Right lung (tissue), 5 donors: Measurements from ENCODE around the gene EGFR. TPM values are rescaled to one million over a fixed set of nuclear protein-coding genes. Genes with fewer than 3 reads are reported as not detected.
"Not testable (repeated sequence)": the region's sequence is repeated elsewhere in the genome, so short reads cannot be mapped to it uniquely, and the experiment has no call there.

ENCODE experiments used
- DNase-seq, 2 donors: peaks; one replicate each; pipeline ENCODE4 v3.0.0-alpha.2; 2013
- polyA plus RNA-seq, 5 donors: library from polyadenylated mRNA; unstranded; fragments of 120-200 nt; gene quantifications; one replicate each; pipeline versions ENCODE4 v1.2.1 to v1.2.3, GENCODE V29; 2013; ENCODE audit warnings: inconsistent platforms in 1 of 5, low replicate concordance in 1 of 5; ENCODE audit not compliant: insufficient read length in 5 of 5, insufficient read depth in 1 of 5

The EGFR gene
- polyA plus RNA-seq, 5 donors: 37.0 to 55.7 (median 46.3) TPM

DNA sequence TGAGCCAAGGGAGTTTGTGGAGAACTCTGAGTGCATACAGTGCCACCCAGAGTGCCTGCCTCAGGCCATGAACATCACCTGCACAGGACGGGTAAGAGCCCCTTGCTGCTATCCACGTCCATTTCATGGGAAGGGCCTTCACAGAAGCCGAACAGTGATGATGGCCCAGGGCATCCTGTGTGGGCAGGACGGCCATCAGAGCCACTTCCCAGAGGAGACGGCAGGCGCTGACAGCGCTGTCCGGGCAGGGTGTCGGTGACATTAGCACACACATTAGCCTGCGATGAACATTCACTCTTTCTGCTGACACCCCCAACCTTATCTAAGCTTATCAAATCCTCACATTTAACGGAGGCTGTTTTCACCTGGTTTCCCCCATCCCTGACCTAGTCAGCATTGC lies 144.9 kb downstream of the EGFR start:
- DNase-seq: no peak

- no peak for DNase-seq
Observed at GRCh38 chr7:55164527-55164926, 145.7 kb downstream of the EGFR start.

DNA sequence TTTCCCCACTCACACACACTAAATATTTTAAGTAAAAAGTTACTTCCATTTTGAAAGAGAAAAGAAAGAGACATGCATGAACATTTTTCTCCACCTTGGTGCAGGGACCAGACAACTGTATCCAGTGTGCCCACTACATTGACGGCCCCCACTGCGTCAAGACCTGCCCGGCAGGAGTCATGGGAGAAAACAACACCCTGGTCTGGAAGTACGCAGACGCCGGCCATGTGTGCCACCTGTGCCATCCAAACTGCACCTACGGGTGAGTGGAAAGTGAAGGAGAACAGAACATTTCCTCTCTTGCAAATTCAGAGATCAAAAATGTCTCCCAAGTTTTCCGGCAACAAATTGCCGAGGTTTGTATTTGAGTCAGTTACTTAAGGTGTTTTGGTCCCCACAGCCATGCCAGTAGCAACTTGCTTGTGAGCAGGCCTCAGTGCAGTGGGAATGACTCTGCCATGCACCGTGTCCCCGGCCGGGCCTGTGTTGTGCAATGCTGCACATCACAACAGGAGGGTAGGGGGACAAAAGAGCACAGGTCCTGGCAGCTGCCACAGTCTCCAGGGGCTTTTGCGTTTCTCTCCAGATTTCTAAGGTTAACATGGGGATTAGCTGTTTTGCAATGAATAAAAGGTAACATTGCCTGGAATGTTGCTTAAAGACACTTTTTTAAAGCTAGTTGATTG lies 146.5 kb downstream of the EGFR start:
- no peak for DNase-seq

DNA sequence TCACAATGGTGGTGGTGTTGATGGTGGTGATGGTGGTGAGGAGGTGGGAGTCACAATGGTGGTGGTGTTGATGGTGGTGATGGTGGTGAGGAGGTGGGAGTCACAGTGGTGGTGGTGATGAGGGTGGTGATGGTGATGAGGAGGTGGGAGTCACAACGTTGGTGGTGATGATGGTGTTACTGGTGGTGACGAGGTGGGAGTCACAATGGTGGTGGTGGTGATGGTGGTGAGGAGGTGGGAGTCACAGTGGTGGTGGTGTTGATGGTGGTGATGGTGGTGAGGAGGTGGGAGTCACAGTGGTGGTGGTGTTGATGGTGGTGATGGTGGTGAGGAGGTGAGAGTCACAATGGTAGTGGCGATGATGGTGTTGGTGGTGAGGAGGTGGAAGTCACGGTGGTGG lies 148.5 kb downstream of the EGFR start:
- DNase-seq: not testable (repeated sequence)

DNA sequence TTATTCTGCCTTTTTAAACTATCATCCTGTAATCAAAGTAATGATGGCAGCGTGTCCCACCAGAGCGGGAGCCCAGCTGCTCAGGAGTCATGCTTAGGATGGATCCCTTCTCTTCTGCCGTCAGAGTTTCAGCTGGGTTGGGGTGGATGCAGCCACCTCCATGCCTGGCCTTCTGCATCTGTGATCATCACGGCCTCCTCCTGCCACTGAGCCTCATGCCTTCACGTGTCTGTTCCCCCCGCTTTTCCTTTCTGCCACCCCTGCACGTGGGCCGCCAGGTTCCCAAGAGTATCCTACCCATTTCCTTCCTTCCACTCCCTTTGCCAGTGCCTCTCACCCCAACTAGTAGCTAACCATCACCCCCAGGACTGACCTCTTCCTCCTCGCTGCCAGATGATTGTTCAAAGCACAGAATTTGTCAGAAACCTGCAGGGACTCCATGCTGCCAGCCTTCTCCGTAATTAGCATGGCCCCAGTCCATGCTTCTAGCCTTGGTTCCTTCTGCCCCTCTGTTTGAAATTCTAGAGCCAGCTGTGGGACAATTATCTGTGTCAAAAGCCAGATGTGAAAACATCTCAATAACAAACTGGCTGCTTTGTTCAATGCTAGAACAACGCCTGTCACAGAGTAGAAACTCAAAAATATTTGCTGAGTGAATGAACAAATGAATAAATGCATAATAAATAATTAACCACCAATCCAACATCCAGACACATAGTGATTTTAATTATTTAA lies 151.7 kb downstream of the EGFR start:
- DNase-seq: no peak

GRCh38 chr7:55171157-55171556 lies 152.3 kb downstream of the EGFR start:
- DNase-seq: no peak

DNA sequence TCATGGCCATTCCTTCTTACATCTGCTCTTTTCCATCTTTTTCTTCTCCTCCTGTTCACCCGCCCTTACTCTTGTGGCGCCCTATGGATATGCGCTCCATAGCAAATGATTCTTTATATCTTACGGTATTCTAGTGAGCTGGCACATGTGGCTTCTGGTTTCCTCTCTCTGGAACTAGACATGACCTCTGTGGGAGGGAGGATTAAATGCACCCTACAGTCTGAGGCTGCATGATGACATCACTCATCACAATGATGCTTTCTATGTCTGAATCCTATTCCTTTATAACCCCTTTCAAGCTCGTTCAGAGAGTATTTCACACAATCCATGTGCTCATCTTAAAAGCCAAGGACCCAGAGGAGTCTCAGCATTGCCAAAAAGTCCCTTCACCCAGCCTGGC lies 153.3 kb downstream of the EGFR start:
- DNase-seq: no peak

- no peak for DNase-seq
Observed at GRCh38 chr7:55172881-55173609, 154.2 kb downstream of the EGFR start.

GRCh38 chr7:55173671-55174070 lies 154.9 kb downstream of the EGFR start:
- no peak for DNase-seq

- DNase-seq: no peak
Observed at GRCh38 chr7:55174456-55174855, 155.6 kb downstream of the EGFR start.

GRCh38 chr7:55174856-55175255 lies 156.0 kb downstream of the EGFR start:
- no peak for DNase-seq

- no peak for DNase-seq
Observed at GRCh38 chr7:55177068-55177530, 158.3 kb downstream of the EGFR start.

DNA sequence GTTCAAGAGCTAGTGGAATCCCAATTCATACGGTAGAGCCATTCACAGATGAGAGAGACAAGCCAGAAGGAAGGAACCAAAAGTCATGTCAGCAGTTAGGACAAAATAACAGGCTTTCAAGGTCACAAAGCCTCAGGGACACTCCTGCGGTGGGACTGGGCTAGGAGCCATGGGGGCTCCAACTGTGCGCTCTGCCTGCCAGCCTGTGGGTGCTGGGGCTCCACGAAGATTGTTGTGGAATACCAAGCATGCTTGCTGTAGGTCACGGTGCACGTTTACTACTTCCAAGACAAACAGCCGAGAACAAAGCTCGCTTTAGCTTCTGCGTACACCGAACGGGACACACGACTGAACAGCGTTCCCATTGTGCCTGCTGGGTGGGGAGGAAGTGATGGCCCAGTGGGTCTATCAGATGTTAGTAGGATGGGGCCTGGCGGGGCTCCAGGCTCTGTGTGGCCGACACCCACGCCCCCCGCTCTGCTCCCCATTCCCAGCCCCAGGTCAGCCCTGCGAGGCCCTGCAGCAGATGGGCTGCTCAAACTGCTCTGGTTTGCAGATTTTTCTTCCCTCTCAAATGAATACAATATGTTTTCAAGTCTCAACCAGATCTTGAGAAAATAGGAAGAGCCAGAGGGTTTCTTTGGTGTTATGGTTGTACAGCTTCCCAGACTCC lies 158.9 kb downstream of the EGFR start:
- DNase-seq: no peak

DNA sequence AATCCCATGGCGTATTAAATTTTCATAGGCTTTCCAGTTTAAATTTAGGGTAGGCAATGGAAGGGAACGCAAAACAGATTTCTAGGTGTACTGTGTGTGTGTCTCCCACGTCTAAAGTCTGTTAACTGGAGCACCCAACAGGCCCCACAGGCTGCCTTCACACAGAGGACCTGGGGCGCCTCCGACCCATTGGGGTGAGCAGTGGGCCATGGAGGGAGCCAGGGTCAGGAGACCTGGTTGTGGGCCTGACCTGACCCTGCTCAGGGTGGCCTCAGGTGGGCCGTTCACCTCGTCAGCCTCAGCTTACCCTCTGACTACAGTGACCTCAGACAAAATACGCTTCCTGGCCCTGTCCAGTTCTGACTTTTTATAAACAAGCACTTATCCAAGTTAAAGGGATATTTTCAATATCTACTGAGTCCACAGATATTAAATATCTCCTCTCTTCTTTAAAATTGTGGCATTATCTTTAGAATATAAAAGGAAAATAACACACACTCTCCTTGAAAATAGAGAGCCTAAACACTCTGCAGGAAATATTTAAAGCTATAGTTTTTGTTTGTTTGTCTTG lies 159.6 kb downstream of the EGFR start:
- DNase-seq: no peak

GRCh38 chr7:55178863-55179773 lies 160.3 kb downstream of the EGFR start:
- DNase-seq: no peak

- DNase-seq: no peak
Observed at GRCh38 chr7:55179931-55180682, 161.3 kb downstream of the EGFR start.

DNA sequence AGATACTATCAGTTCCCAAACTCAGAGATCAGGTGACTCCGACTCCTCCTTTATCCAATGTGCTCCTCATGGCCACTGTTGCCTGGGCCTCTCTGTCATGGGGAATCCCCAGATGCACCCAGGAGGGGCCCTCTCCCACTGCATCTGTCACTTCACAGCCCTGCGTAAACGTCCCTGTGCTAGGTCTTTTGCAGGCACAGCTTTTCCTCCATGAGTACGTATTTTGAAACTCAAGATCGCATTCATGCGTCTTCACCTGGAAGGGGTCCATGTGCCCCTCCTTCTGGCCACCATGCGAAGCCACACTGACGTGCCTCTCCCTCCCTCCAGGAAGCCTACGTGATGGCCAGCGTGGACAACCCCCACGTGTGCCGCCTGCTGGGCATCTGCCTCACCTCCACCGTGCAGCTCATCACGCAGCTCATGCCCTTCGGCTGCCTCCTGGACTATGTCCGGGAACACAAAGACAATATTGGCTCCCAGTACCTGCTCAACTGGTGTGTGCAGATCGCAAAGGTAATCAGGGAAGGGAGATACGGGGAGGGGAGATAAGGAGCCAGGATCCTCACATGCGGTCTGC lies 162.2 kb downstream of the EGFR start:
- no peak for DNase-seq

DNA sequence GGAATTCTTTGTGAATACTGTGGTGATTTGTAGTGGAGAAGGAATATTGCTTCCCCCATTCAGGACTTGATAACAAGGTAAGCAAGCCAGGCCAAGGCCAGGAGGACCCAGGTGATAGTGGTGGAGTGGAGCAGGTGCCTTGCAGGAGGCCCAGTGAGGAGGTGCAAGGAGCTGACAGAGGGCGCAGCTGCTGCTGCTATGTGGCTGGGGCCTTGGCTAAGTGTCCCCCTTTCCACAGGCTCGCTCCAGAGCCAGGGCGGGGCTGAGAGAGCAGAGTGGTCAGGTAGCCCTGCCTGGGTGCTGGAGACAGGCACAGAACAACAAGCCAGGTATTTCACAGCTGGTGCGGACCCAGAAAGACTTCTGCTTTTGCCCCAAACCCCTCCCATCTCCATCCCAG lies 162.9 kb downstream of the EGFR start:
- no peak for DNase-seq

- DNase-seq: no peak
Observed at GRCh38 chr7:55183897-55184296, 165.1 kb downstream of the EGFR start.
